NOMO-1 treated with dmso at 0.1 percent for 144 hours (cell line): ENCODE measurements around the gene CETN2.
"Not testable (repeated sequence)": the region's sequence is repeated elsewhere in the genome, so short reads cannot be mapped to it uniquely, and the experiment has no call there.

Experiments used
- DNase-seq: peaks from one replicate; lab custom pipeline; 2025; ENCODE audit not compliant: unreplicated experiment; lab: John Stamatoyannopoulos, UW

Gene CETN2

GRCh38 chrX:152832520-152832919 is 2.0 kb upstream of the CETN2 start:
- no peak for DNase-seq

DNA sequence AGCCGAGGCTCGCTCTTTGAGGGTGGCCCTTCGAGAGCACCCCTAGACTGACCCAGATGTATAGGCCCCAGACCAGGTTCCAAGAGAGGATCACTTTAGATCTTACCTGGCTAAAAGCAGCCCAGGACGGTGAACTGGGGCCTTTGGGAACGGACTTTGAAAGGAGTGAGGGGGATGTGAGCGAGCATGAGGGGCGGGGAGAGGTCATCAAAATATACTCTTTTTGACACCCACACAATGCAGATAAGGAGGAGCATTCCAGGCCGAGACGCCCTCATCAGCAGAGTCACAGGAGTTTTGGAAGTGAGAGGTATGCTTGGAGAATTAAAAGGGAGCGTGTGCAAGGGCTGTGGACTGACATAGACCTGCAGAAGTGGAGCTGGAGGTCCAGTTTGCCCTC is 834 bp upstream of the CETN2 start:
- no peak for DNase-seq

- no peak for DNase-seq
Observed at GRCh38 chrX:152824841-152825374, 5.6 kb downstream of the CETN2 start.

- DNase-seq, result no peak
Observed at GRCh38 chrX:152823657-152824056, 6.9 kb downstream of the CETN2 start.

DNA sequence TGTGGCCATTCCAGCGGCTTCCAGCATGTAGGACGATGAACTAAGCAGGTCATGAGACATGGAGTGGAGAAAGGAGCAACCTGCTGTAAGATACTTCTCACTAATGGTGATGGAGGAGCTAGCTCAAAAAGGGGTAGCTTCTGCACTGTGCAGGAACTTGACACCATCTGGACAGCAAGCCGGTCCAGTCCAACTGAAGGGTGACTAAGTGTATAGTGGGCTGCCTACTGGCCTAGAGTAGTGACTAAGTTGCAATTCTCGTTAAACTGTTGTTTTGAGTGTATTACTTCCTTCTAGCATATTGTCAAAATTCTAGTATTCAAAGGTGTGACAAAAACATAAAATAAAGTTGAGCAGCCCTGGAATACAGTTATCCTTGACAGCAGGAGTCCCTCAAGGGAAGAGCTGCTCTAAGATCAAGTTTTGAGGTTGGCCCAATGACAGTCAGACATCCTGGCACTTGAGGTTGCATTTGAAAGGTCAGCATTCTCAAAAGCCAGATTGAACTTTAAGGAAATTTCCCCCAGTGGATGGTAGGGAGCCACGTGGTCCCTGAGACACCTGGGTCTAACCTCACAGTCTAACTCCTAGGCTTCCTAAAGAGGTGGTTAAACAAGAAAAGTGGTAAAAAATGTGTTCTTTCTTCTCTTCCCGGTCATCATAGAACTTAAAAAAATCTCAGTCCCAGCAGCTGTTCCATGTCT is 8.0 kb downstream of the CETN2 start:
- DNase-seq, result no peak

DNA sequence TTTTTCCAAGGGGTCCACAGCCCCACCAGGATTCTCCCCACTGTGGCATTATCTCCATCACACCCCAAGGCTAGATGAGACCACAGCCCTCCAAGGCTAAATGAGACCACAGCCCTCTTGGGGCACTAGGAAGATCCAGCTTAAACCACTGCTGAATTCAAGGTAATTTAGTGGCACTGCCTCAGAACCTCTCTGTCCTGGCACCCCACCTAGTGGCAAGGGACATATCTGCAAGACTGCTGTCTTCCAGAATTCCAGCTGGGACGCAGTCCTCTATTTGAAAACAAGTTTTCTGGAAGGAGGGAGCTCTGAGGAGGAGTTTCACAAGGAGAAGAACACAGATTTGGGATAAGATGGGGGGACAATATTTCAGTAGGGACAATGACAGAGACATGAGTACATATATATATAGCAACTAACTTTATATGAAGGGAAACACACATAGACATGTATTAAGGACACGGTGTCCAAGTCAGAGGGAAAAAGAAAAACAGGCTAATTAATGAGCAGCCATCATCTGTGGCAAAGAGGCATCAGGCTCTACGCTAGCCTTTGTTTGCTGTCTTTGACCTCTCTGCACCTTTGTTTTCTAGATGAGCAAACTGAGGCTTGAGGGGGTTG is 9.3 kb downstream of the CETN2 start:
- DNase-seq, result no peak

- no peak for DNase-seq
Observed at GRCh38 chrX:152819732-152820131, 10.8 kb downstream of the CETN2 start.

DNA sequence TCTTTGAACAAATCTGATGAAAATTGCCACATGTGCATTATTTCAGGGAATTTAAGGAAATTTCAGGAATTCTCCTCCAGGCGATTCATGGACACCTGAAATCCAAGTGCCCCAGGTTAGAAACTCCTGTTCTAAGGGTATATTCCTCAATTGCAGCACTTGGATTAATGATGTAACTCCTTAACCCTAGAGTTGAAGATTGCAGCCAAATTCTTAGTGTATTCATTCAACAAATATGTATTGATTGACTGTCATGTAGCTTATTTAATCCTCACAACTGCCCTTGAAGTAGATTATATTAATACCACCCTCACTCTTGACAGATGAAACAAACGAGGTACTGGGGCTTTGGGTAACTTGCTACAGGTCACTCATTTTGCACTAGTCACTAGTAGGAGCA is 11.3 kb downstream of the CETN2 start:
- no peak for DNase-seq

DNA sequence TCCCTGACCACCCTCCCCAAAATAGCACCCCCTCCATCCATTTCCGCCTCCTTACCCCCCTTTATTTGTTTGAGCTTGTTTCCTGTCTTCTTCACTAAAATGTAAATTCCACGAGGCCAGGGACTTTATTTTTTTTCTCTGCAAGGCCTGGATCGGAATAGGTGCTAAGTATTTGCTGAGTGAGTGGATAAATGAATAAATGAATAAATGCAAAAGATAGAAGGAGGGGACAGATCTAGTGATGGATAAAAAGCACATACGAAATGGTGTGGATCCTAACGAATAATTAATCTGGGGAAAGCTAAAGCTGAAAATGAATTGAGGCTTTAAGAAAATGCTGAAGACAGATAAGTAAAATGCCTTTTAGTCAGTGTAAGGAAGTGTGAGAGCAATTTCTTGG is 12.2 kb downstream of the CETN2 start:
- no peak for DNase-seq

GRCh38 chrX:152817078-152817764 is 13.3 kb downstream of the CETN2 start:
- no peak for DNase-seq

- DNase-seq, result no peak
Observed at GRCh38 chrX:152814048-152814447, 16.5 kb downstream of the CETN2 start.

DNA sequence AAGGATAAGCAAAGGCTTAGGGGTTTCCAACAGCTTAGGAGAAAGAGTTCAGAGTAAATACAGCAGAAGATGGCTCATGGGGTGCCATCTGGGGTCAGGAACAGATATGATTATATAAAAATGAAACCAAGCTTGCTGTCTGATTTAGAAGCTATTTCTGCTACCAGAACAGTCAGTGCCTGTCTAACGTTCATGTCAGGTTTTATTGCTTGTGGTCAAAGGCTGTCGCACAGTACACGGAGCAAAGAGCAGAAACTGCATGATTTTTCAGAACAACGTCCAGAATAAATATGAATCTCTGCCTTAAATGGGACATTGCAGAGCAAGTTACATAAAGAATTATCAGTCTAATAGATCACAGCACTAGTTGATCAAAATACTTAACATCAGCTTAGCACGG is 17.4 kb downstream of the CETN2 start:
- DNase-seq, result no peak

DNA sequence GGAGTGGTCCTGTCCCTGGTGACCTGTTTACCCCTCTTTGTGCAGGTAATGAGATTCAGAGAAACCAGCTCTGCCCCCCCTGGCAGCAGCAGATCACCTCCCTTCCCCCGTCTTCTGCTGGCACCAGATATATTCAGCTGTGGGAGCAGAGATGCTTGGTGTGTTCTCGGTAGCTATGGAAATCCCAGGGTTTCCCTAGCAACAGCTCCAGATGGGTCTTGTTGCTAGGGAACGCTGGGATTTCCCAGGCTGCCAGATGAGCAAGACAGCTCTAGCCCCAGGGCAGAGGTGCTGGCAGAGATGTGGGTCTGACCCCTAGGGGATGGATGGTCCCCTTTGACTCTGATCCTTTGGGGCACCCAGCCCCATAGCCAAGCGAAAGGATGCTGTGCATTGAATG is 20.2 kb downstream of the CETN2 start:
- DNase-seq, result no peak

DNA sequence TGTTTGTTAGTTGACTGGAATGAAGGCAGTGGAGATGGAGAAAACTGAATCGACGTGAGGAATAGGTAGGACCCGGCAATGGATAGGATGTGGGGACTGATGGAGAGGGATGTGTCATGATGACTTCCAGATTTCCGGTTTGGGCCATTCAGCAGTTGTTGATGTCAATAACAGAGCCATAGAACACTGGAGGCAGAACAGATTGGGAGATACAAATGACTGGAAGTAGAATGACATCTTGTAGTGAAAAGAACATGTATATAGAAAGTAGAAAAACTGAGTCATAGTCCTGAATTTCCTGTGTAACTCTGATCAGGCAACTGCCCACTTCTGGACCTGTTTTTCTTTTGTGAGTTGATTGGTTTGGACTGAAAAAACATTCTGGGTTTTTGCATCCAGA is 24.5 kb downstream of the CETN2 start:
- no peak for DNase-seq

DNA sequence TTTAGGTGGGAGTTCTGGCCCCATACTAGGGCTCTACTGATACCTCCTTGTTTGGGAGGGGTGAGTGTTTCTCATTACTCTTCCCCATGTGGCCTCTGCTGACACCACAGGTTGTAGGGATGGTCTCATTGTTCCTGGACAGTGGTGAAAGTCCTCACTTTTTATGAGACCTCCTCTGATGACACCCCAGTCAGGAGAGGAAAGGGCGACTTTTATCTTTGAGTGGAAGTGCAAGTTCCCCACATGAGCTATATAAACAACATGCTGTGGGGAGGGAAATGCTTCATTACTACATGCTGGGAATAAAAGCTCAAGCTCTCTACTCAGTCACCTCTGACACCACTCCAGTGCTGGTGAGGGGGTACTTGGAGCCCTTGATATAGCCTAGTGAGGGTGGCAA is 31.6 kb downstream of the CETN2 start:
- no peak for DNase-seq

GRCh38 chrX:152787062-152787461 is 43.5 kb downstream of the CETN2 start:
- not testable (repeated sequence) for DNase-seq
